Stimulated activated CD8-positive, alpha-beta memory T cell treated with anti-CD3 and anti-CD28 coated beads, Interleukin-15, amount 100 ng/mL, for 24 hours (primary cell): ENCODE data around the gene IQGAP2.
"Not testable (repeated sequence)": the region's sequence is repeated elsewhere in the genome, so short reads cannot be mapped to it uniquely, and the experiment has no call there.

Experiments used
- DNase-seq: peaks from one replicate; pipeline ENCODE4 v3.0.0-alpha.2; 2020; ENCODE audit warnings: low read depth

Gene IQGAP2

DNA sequence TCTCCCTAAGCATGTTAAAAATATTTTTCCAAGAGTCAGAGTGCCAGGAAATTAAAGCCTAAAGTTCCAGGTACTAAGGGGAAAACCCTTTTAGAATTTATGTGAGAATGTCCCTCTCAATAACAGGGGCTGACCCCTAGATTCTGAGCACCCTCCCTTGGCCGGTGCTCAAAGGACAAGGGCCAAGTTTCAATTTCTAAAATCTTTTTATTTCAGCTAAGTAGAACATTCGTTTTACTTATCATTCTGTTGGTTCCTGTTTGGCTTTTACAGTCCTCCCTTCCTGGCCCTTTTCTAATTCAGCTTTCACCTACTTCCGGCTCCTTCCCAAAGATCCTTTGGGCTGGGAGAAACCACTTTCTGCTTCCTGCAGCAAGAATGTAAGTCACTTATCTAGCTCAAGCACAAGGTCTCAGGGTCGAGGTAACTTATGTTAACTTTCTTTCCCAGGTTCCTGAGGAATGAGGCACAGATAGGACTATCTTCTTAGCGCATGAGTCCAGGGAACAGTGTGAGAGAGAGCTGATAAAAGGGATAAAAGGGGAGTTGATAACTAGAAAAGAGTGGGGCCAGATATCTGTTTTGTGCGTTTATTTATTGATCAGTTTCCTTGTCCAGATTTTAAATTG is 254.7 kb downstream of the IQGAP2 start:
- DNase-seq = no peak

DNA sequence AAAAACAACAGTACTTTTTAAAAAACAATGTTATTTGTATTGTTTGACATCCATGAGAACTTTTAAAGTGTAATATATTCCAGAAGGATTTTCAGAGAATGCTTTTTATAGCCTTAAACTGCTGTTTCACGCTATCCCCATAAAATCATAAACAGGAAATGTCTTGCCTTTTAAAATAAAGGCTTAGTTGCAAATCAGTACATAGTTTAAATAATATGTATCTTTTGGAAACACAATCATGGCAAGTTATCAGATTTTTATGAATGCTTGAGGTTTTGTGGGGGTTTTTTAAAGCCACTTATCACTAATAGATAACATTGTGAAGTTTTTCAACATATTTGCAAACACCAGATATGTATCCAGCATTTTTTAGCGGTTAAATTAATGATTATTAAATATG is 257.3 kb downstream of the IQGAP2 start:
- DNase-seq = no peak

DNA sequence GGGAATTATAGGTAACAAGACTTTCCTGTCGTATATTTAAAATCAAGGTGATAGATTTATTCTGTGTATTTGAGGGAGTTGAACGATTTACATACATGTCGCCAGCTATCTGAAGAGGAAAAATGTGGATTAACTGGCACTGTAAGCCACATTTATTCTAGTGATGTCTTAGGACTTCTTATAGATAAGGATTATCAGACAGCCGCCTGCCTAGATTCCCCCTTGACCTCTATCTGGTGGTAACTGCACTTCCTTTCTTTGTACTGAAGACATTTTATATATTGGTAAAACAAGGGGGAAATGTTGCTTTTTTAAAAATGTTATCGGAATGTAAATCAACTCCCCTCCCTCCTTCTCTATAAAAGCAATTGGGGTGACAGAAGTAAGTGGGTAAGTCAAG is 259.4 kb downstream of the IQGAP2 start:
- no peak for DNase-seq

DNA sequence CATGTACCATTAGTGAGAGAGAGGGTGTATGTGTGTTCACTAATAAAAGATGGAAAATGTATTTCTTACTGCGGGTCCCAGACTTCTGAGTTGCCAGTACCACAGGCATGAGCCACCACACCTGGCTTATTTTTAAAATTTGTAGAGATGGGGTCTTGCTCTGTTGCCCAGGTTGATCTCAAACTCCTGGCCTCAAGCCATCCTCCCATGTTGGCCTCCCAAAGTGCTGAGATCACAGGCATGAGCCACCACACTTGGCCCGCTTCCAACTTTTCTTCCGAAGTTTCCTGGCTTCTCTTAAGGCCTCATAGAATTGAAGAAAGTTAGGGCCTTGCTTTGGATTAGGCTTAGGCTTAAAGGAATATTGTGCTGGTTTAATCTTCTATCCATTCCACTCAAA is 260.5 kb downstream of the IQGAP2 start:
- no peak for DNase-seq

DNA sequence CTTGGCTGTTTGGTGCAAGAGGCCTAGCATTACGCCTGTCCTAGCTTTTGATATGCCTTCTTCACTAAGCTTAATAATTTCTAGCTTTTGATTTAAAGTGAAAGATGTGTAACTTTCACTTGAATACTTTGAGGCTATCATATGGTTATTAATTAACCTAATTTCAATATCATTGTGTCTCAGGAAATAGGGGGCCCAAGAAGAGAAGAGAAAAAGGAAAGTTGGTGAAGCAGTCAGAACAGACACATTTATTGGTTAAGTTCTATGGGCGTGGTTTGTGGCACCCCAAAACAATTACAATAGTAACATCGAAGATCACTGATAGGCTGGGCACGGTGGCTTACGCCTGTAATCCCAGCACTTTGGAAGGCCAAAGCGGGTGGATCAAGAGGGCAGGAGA is 261.0 kb downstream of the IQGAP2 start:
- DNase-seq = no peak

DNA sequence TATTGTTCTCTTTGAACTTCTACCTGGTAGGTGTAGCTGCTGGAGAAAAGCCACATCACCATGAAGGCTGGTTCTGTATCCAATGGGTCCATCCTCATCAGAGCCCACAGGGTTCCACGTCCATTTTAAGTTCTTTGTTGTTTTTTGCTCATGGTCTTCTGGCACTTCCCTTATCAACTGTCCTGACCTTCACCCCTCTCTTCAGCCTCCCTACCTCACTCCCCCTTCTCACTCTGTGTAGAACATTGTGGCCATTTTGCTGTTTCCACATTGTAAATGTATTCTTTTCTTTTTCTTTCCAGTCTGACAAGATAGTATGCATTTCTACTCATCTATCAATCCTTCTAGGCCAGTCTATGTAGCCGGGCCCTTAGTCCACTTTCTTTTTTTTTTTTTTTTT is 264.4 kb downstream of the IQGAP2 start:
- no peak for DNase-seq

DNA sequence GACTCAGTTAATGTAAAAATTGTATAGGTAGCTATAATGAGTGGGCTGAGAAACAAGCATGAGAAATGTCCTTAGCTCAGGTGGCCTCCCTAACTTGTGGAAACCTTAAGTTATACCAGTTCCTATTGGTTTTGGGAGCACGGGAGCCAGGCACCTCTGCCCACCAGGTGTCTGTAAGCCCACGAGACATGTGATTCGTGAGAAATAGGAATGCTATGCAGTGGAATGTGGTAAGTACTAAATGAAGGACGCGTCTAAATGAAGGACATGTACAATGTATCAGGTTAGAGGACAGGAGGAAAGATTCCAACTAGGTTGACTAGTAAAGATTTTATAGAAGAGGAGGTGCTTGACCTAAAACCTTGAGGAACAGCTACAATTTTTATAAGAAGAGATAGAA is 266.2 kb downstream of the IQGAP2 start:
- no peak for DNase-seq

DNA sequence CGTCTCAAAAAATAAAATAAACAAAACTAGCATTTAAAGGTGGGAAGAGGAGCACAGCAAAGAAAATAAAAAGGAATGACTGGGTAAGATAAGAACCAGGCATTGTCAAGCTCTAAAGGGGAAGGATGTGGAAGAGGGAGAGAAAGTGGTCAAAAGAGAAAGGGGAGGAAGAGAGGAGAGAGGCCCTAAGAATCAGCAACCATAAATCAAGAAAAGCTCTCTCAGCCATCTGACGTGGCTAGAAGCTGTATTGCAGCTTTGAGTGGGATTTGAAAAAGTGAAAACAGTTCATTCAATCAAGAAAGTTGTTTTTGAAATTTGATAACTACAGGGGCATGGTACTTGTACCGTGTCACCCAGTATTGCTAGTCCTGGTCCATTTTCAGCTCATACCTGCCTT is 267.4 kb downstream of the IQGAP2 start:
- no peak for DNase-seq

DNA sequence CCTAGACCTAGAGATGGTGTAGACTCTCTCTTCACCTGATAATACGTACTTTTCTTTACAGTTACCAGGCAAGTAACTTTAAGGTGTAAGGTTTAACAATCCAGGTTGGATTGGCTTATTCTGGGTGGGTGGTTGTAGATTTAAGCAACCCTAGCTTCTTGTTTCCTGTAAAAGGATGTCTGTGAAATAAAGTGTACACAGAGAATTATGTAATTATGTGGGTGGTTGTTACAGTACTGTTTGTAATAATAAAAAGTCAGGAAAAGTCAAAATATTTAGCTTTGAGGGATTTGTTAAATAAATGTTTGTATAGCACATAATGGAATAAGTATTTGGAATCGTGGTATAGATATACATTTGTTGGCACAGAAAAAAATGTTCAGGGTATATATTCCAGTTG is 269.2 kb downstream of the IQGAP2 start:
- DNase-seq = no peak

DNA sequence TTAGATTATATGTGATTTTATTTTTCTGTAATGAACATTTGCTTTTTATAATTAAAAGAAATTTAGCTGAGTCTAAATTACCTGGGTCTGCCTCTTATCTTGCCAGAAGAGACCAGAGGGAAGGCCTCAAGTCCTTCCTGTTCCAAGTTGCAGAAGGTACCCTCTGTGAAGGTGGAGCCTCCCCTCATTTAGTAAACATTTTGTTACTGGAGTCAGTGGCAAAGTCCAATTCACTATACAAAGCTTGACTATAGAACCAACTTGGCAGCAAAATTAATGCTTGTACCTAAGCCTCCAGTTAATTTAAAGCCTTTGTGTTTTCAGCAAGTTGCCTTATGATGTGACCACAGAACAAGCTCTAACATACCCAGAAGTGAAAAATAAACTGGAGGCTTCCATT is 270.0 kb downstream of the IQGAP2 start:
- DNase-seq = no peak

DNA sequence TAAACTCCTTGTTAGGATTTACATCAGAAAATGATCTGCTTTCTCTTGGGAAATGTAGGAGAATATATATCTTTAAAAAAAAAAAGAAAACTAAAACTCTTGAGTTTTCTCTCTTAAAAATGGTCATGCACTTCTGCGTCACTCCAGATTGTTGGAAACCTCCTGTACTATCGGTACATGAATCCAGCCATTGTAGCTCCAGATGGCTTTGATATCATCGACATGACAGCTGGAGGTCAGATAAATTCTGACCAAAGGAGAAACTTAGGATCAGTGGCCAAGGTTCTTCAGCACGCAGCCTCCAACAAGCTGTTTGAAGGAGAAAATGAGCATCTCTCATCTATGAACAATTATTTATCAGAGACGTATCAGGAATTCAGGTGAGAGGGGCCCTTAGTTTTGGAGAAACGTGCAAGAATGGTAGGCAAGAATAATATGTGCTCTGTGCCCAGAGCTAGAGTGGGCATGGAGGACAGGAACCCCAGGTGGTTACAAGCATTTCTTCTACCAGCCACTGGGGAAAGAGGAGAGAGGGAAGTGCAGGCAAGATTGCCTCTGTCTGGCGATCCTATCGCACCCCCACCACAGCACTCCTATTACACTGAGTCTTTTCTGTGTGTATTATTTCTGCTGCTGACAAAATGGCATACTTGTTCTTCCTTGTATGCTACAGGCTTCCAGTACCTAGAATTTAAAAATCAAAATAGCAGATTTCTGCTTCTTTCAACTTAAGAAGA is 271.4 kb downstream of the IQGAP2 start:
- DNase-seq = no peak

DNA sequence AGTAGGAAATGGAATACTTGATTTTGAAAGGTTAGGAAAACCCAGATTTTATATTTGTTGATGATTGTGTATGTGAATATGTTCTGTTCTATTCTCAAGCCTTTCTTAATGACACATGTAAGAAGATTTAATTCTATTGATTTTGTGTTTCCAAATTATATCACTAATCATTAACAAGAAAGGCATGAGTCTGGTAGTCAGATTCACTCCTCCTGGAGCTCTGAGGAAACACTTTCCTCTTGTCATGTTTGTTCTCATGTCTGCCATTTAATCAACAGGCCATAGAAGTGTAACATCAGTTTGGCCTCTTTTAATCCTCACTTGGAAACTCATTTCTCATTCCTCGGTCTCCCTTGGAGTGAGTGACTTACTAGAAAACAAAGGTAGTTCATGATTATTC is 272.3 kb downstream of the IQGAP2 start:
- no peak for DNase-seq

DNA sequence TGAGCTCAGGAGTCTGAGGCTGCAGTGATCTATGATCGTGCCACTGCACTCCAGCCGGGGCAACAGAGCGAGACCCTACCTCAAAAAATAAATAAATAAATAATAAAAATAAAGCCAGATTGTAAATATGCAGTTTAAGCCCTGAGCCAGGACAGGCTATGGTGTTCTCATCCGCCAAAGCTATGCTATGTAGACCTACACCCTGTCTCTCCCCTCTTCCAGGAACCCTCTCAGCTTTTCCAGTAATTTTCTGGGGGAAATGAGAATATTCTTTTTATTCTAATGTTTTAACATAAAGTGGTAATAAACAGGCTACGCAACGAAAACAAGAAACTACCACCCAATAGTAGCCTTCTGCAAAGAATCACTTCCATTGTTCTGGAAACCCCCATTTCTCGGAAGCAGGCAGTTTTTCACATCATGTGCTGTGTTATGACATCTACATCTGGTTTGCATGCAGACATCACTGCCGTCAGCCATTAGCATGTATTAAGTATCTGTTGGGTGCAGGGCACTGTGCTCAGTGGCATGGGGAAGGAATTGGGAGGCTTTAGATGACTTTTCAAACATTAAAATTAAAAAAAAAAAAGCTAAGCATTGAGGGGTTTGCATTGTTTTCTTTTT is 274.9 kb downstream of the IQGAP2 start:
- DNase-seq = no peak

DNA sequence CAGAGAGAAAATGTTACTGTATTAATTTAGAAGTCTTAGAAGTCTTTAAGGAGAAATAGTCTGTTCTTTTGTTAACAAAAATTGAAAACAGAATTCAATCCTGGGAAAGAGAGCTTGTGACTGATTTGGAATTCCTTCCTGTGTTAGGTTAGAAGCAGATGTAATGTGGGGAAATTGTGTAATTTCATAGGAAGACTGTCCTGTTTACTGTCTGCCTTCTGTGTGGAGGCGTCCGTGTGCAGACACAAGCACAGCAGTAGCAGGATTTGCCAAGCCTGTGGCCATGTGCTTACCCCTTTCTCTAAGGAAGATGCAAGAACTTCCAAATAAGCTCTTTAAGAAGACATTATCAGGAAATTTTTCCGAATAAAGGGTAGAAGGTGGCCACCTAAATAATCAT is 276.1 kb downstream of the IQGAP2 start:
- DNase-seq = no peak

DNA sequence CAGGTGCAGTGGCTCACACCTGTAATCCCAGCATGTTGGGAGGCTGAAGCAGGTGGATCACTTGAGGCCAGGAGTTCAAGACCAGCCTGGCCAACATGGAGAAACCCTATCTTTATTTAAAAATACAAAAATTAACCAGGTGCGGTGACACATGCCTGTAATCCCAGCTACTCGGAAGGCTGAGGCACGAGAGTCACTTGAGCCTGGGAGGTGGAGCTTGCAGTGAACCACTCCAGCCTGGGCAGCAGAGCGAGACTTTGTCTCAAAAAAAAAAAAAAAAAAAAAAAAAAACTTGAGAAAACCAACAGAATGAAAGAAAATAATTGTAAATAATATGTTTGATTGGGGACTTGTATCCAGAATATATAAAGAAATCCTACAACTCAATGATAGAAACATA is 277.7 kb downstream of the IQGAP2 start:
- not testable (repeated sequence) for DNase-seq

DNA sequence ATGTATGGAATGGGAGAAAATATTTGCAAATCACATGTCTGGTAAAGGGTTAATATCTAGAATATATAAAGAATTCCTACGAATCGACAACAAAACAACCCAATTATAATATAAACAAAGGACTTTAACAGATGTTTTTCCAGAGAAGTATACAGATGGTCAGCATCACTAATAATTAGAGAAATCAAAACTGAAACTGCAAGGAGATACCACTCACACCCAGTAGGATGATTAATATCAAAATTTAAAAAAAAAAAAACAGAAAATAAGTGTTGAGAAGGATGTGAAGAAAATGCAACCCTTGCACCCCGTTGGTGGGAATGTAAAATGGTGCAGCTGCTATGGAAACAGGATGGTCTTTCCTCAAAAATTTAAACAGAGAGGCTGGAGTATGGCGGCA is 278.2 kb downstream of the IQGAP2 start:
- no peak for DNase-seq

DNA sequence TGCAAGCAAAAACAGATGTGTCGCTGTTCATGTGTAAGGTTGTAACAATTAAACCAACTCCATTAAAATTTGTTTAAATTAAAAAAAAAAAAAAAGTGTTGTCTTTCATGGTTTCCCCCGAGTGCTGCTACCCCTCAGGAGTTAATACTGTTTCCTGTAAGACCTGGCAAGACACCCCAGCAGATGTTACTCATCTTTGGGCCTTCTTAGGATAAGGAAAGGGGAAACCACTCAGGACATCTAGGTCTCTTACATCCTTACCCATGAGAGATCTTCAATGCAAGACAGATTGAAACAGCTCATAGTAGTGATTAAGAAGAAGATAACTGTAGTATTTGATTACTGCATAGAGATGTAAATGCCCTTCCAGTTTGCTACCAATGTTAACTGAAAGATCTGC is 279.3 kb downstream of the IQGAP2 start:
- DNase-seq = no peak

DNA sequence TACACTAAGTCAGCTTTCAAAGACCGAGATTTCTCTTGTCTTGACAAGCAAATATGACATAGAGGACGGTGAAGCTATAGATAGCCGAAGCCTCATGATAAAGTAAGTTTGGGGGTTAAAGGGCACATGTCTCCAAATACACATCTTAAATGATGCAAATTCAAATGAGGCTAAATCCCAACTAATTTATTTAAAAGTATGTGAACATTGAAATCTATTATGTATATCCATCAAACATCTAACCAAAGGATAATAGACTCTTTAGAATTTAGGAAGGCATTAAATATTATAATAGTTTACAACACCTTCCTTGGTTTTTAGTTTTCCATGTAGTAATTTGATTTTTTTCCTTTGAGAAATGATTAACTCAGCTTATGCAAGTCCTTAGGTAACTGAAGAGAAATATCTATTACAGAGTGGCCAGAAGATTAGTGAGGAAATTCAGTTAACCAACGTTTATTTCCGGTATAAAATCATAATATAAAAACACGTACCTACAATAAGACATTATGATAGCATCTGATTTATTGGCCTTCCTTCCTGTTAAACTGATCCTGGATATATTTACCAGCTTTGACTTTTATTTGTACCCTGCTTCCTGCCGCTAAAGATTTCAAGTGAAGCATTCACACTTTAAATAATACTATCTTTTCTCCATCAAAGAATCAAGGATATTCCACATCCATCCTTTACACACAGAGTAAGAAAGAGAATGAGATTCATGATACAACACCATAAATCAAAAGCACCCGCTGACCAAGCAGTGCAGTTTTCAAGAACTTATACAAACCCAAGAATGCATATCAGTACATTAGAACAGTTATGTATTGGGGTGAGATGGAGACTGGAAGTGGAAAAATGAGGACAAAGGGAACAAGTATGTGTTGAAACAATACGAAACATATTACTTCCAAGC is 281.0 kb downstream of the IQGAP2 start:
- DNase-seq = no peak

DNA sequence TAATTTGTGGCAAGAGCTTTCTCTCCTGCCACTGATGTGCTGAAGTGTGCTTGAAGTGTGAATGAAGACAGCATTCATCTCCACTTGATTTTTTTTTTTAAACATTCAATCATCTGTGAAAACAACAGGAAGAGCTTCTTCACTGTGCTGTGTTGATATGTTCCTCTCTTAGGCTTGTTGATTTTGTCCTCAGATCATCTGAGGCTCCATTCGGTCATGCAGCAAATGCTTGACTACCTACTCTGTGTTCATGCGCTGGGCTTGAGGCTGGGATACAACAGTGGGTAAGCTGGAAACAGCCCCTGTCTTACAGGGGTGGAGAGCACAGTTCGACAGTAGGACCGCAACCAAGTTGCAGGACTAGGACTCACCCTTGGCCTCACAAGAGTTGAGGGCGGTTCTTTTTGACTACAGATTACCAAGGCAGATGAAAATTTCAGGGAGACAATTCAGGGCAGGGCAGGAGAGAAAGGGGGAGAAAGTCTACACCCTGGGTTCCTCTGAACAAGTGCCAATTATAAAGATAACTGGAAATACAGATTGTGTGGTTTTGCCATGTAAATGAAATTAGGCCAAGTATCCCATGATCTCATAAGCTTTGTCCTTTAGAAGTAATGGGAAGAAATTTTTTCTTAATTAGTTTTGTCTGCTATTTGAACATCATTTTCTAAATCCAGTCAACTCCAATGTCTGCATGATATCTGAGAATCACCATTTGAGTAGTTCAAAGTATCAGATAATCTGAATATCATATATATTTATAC is 281.9 kb downstream of the IQGAP2 start:
- DNase-seq = no peak

DNA sequence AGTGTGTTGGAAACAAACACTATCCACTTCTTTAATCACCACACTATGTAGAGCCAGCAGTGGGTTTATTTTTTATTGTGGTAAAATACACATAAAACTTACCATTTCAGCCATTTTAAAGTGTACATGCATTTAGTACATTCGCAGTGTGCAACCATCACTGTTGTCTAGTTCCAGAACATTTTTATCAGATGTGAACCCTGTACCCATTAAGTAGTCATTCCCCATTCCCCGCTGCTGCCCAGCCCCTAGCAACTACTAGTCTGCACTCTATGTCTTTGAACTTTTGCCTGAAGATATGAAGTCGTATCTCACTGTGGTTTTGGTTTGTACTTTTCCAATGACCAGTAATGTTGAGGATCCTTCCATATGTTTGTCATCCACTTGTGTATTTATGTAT is 282.6 kb downstream of the IQGAP2 start:
- DNase-seq = no peak

DNA sequence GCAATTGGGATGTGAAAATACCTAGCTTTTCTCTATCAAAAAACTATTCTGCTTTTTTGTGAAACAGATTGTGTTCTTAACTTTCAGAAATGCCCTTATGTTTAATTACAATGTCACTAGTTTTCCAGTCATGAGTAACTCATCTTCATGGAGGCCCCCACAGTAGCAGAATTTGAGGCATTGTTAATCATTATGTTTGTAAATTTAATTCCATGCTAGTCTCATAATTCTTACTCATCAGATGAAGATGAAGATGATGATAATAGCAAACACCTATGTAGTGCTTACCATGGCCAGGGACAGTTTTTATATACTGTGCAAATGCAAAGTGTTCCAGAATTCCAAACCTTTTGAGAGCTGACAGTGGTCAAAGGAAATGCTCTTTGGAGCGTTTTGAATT is 285.1 kb downstream of the IQGAP2 start:
- no peak for DNase-seq

DNA sequence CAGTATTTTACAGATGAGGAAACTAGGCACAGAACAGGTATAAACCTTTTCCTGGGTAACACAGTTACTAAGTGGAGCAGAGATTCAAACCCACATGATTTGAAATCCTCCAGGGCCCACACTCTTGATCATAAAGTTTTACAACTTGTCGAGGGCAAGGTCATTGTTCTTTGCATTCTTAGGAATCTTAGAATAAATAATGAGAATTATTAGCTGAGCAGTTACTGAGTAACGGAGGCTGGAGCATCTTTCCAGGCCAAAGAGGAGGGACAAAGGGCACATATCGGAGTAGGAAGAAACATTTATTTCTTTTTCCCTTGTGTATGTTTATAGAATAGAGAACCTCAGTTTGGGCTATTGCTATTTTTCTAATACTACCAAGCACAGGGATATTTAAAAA is 285.8 kb downstream of the IQGAP2 start:
- DNase-seq = no peak
